GM12892 (cell line): ENCODE data around the gene IGDCC3.

Experiments
- POLR2A ChIP-seq: IDR thresholded peaks from 2 replicates; pipeline ENCODE4 v1.6.1; 2011; ENCODE audit warnings: low read depth, low read length, control low read depth
- TAF1 ChIP-seq: IDR thresholded peaks from 2 replicates; pipeline ENCODE4 v1.6.1; 2011; ENCODE audit warnings: low read depth, mild to moderate bottlenecking, control low read depth, low read length, borderline replicate concordance

DNA sequence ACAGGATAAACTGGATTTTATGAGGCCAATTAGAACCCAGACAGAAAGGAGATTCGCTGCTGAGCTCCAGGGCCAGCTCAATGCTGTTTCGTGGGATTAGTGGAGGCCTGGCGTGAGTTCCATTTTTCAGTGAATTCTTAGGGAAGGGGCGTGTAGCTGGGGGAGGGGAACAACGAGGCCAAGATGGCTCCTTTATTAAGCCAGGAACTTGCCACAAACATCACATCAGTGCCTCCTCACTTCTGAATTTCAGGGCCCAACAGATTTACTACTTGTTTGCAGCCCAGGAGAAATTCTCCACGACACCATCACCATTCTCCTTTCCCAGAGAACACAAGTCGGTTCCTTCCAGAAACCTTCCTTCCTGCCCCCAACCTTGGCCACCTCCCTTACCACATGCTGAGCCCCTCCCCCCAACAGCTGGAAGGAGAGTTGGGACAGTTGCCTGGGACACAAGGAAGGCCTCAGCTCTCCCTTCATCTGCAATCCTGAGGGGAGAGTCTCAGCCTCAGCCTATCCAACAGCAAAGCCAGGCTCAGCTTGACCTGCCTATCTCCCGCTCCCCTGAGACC lies 39.1 kb upstream of the IGDCC3 start:
- TF ChIP-seq POLR2A, result no peak
- no peak for TF ChIP-seq TAF1
